Liver (tissue), 9 donors: ENCODE results near the gene CIB4. TPM values are rescaled to one million over a fixed set of nuclear protein-coding genes. Genes with fewer than 3 reads are reported as not detected.
"Not testable (repeated sequence)": the region's sequence is repeated elsewhere in the genome, so short reads cannot be mapped to it uniquely, and the experiment has no call there.

Experiments
- DNase-seq: peaks from one replicate; pipeline ENCODE4 v3.0.0-alpha.2; 2017; ENCODE audit warnings: low spot score
- H3K27ac ChIP-seq, 2 donors: one replicate each; pipeline ENCODE4 v1.7.0; 2013; ENCODE audit warnings: inconsistent platforms in 2 of 2, low read length in 2 of 2, control low read depth in 1 of 2, low read depth in 1 of 2, mild to moderate bottlenecking in 1 of 2
- H3K27me3 ChIP-seq, 4 donors: one replicate each; pipeline versions ENCODE4 v1.6.1 to v1.7.0; 2013; ENCODE audit warnings: low read length in 3 of 4, inconsistent platforms in 1 of 4, mild to moderate bottlenecking in 1 of 4, moderate library complexity in 1 of 4; ENCODE audit not compliant: control insufficient read depth in 4 of 4, insufficient read depth in 4 of 4
- H3K36me3 ChIP-seq, 4 donors: one replicate each; pipeline versions ENCODE4 v1.6.1 to v1.7.0; 2013; ENCODE audit warnings: low read length in 3 of 4, mild to moderate bottlenecking in 3 of 4, low read depth in 1 of 4, moderate library complexity in 1 of 4; ENCODE audit not compliant: control insufficient read depth in 4 of 4, insufficient read depth in 3 of 4
- H3K4me1 ChIP-seq, 4 donors: one replicate each; pipeline versions ENCODE4 v1.6.1 to v1.7.0; 2013; ENCODE audit warnings: low read length in 3 of 4, mild to moderate bottlenecking in 3 of 4, moderate library complexity in 1 of 4; ENCODE audit not compliant: control insufficient read depth in 4 of 4, insufficient read depth in 4 of 4
- H3K4me3 ChIP-seq, 3 donors: one replicate each; pipeline versions ENCODE4 v1.6.1 to v1.7.0; 2013; ENCODE audit warnings: low read length in 3 of 3, control low read depth in 1 of 3, low read depth in 1 of 3, mild to moderate bottlenecking in 1 of 3
- H3K9ac ChIP-seq, 2 donors: one replicate each; pipeline ENCODE4 v1.7.0; 2013; ENCODE audit warnings: low read length in 2 of 2, mild to moderate bottlenecking in 2 of 2, moderate library complexity in 2 of 2, control low read depth in 1 of 2, low read depth in 1 of 2
- H3K9me3 ChIP-seq, 4 donors: one replicate each; pipeline versions ENCODE4 v1.6.1 to v1.7.0; 2013; ENCODE audit warnings: low read length in 3 of 4; ENCODE audit not compliant: control insufficient read depth in 4 of 4
- ATF3 ChIP-seq: IDR thresholded peaks from 2 replicates; pipeline ENCODE4 v1.6.1; 2016; ENCODE audit warnings: antibody characterized with exemption
- EGR1 ChIP-seq, 2 donors: IDR thresholded peaks; 2 replicates each; pipeline ENCODE4 v1.6.1; 2016 to 2018; ENCODE audit warnings: antibody characterized with exemption in 2 of 2, low read depth in 2 of 2
- FOXA1 ChIP-seq: IDR thresholded peaks from 2 replicates; pipeline ENCODE4 v1.6.1; 2016; ENCODE audit warnings: antibody characterized with exemption
- FOXA2 ChIP-seq: IDR thresholded peaks from 2 replicates; pipeline ENCODE4 v1.6.1; 2016; ENCODE audit warnings: antibody characterized with exemption
- GABPA ChIP-seq, 2 donors: IDR thresholded peaks in 1 of 2; conservative IDR thresholded peaks in 1 of 2; 2 replicates each; pipeline ENCODE4 v1.6.1; 2016; ENCODE audit warnings: antibody characterized with exemption in 2 of 2, mild to moderate bottlenecking in 1 of 2, moderate library complexity in 1 of 2
- HNF4A ChIP-seq, 2 donors: conservative IDR thresholded peaks; 2 replicates each; pipeline ENCODE4 v1.6.1; 2016; ENCODE audit warnings: antibody characterized with exemption in 2 of 2, mild to moderate bottlenecking in 2 of 2
- HNF4G ChIP-seq: IDR thresholded peaks from 2 replicates; pipeline ENCODE4 v1.6.1; 2016; ENCODE audit warnings: antibody characterized with exemption
- JUND ChIP-seq, 2 donors: IDR thresholded peaks; 2 replicates each; pipeline ENCODE4 v1.6.1; 2016; ENCODE audit warnings: antibody characterized with exemption in 2 of 2
- MAX ChIP-seq: IDR thresholded peaks from 2 replicates; pipeline ENCODE4 v1.6.1; 2016; ENCODE audit warnings: antibody characterized with exemption
- RAD21 ChIP-seq, 2 donors: IDR thresholded peaks; 2 replicates each; pipeline ENCODE4 v1.6.1; 2016; ENCODE audit warnings: antibody characterized with exemption in 2 of 2, mild to moderate bottlenecking in 2 of 2
- SP1 ChIP-seq: IDR thresholded peaks from 2 replicates; pipeline ENCODE4 v1.6.1; 2018; ENCODE audit warnings: antibody characterized with exemption, mild to moderate bottlenecking
- WGBS: extraction: QIAGEN DNeasy Blood & Tissue Kit; methylation state at CpG from one replicate; pipeline ENCODE4 v1.1.7; 2013; 5-methylcytosine and 5-hydroxymethylcytosine counted together
- polyA plus RNA-seq, 2 donors: library from polyadenylated mRNA; stranded (reverse) in 1 of 2; unstranded in 1 of 2; fragments of 200-250 nt in 1 of 2; fragments of >200 nt in 1 of 2; fragmentation: Nextera tagmentation in 1 of 2; extraction: Ambion mirVana in 1 of 2; gene quantifications; one replicate each; pipeline versions ENCODE4 v1.2.1 to v1.2.3, GENCODE V29; 2013 to 2015
- total RNA-seq, 2 donors: library from RNA; depleted of rRNA; stranded (reverse); fragments of >200 nt; gene quantifications; one replicate each; pipeline ENCODE4 v1.2.3, GENCODE V29; 2014
- donor health status: healthy.
- donor health status: healthy.
- donor health status: healthy.
- donor health status: healthy.
- donor health status: healthy.

CIB4 gene
- total and polyA plus RNA-seq, 4 donors, result not detected

- 84% methylated on average over 7 of the region's 7 CpGs for WGBS
- H3K4me3 ChIP-seq, result no peak overlapping the region
- TF ChIP-seq SP1, result no peak
- no peak for TF ChIP-seq RAD21 (IDR thresholded peaks at IDR 0.05)
- TF ChIP-seq HNF4A (conservative IDR thresholded peaks at IDR 0.05), result no peak
- TF ChIP-seq GABPA (IDR thresholded peaks at IDR 0.05 in 1 of 2, conservative IDR thresholded peaks at IDR 0.05 in 1 of 2), result no peak
- TF ChIP-seq HNF4G, result no peak
- TF ChIP-seq EGR1 (IDR thresholded peaks at IDR 0.05; ENCODE audit: low read depth in 2 of 2), result no peak
- TF ChIP-seq MAX, result no peak
- TF ChIP-seq FOXA1, result no peak
- no peak for TF ChIP-seq JUND (IDR thresholded peaks at IDR 0.05)
- H3K4me1 ChIP-seq, result no peaks in the 10 kb centered on the region
- no peaks in the 10 kb centered on the region for H3K36me3 ChIP-seq
- no peak overlapping the region for H3K9ac ChIP-seq
- H3K27me3 ChIP-seq, result peaks cover 0 to 3% (median 1%) of the 10 kb centered on the region in 4 donors
- DNase-seq, result no peak
- H3K9me3 ChIP-seq, result no peaks in the 10 kb centered on the region
- H3K27ac ChIP-seq, result no peak overlapping the region
These were observed 72.9 kb downstream of the CIB4 start for GRCh38 chr2:26568076-26568890.

GRCh38 chr2:26567534-26567933 lies 73.6 kb downstream of the CIB4 start:
- no peak overlapping the region for H3K4me3 ChIP-seq
- H3K27ac ChIP-seq, result no peak overlapping the region
- WGBS, result 69% methylated on average over 3 of the region's 3 CpGs
- H3K4me1 ChIP-seq, result peaks cover 0 to 5% (median 4%) of the 10 kb centered on the region in 4 donors
- H3K9ac ChIP-seq, result no peak overlapping the region
- DNase-seq, result no peak
- no peaks in the 10 kb centered on the region for H3K36me3 ChIP-seq
- TF ChIP-seq FOXA2, result no peak
- peaks cover 0 to 3% (median 1%) of the 10 kb centered on the region in 4 donors for H3K27me3 ChIP-seq
- no peaks in the 10 kb centered on the region for H3K9me3 ChIP-seq

- not testable (repeated sequence) for H3K27ac ChIP-seq, H3K36me3 ChIP-seq, H3K9ac ChIP-seq, H3K4me3 ChIP-seq, DNase-seq, H3K27me3 ChIP-seq, H3K9me3 ChIP-seq
- H3K4me1 ChIP-seq, result peaks cover 0 to 13% (median 10%) of the 10 kb centered on the region in 4 donors
- 84% methylated on average over 1 of the region's 1 CpG for WGBS
These were observed 74.4 kb downstream of the CIB4 start for GRCh38 chr2:26566731-26567130.

DNA sequence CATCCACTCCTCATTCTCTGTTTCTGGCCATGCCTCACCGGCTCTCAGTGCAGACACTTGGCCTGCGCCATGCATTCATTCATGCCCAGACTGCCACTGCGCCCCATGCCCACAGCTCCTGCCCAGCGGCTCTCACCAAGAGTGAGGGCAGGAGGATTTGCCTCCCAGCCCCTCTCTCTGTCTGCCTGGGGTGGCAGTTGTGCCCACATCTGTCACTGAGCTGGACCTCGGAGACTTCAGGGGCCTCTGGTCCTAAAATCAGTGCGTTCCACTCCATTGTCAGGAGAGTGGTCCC lies 75.1 kb downstream of the CIB4 start:
- H3K9ac ChIP-seq, result no peak overlapping the region
- peaks cover 0 to 3% (median under 1%) of the 10 kb centered on the region in 4 donors for H3K27me3 ChIP-seq
- no peak overlapping the region for H3K4me3 ChIP-seq
- H3K27ac ChIP-seq, result no peak overlapping the region
- no peak for DNase-seq
- H3K9me3 ChIP-seq, result no peaks in the 10 kb centered on the region
- TF ChIP-seq FOXA1 (no peak), GABPA (IDR thresholded peaks at IDR 0.05 in 1 of 2, conservative IDR thresholded peaks at IDR 0.05 in 1 of 2) (no peak), ATF3 (no peak)
- no peaks in the 10 kb centered on the region for H3K36me3 ChIP-seq
- WGBS, result 88% methylated on average over 6 of the region's 6 CpGs
- peaks cover 0 to 13% (median 10%) of the 10 kb centered on the region in 4 donors for H3K4me1 ChIP-seq
